ENCODE measurements around the gene ATP4B.

- TF ChIP-seq GATA2 (IDR thresholded peaks at IDR 0.05; ENCODE audit: low read depth, low read length) (no peak), GATA3 (IDR thresholded peaks at IDR 0.05; ENCODE audit: low read depth, low read length) (no peak)
Observed at GRCh38 chr13:113659337-113659736, 1.3 kb upstream of the ATP4B start.
